ENCODE measurements around the gene KLHDC4. TPM values are rescaled to one million over a fixed set of nuclear protein-coding genes. Genes with fewer than 3 reads are reported as not detected.

The KLHDC4 gene
- total and polyA plus RNA-seq, 4 donors: 8.2 to 27.6 (median 14.2) TPM

DNA sequence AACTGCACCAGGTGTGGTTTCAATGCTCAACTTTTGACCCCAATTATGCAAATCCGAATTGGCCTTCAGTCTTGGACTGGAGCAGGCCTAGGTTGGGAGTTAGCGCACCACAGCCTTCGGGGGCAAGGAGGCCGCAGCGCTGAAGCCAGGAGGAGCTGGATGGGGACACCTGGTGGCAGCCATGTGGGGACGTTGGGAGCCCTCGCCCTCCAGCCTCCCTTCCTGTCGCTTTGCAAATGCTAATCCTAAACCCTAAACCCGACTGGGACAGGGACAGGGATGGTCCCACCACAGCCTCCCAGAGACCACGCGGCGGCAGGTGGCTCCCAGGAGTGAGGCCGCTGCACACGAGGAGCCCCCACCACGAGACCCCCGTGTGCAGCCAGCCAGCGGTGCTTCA lies 58.7 kb downstream of the KLHDC4 start:
- TF ChIP-seq NR2F2 (IDR thresholded peaks at IDR 0.05) (no peak), HNF4A (conservative IDR thresholded peaks at IDR 0.05) (no peak), TAF1 (conservative IDR thresholded peaks at IDR 0.05) (no peak)
- TF ChIP-seq, protein P1, sequence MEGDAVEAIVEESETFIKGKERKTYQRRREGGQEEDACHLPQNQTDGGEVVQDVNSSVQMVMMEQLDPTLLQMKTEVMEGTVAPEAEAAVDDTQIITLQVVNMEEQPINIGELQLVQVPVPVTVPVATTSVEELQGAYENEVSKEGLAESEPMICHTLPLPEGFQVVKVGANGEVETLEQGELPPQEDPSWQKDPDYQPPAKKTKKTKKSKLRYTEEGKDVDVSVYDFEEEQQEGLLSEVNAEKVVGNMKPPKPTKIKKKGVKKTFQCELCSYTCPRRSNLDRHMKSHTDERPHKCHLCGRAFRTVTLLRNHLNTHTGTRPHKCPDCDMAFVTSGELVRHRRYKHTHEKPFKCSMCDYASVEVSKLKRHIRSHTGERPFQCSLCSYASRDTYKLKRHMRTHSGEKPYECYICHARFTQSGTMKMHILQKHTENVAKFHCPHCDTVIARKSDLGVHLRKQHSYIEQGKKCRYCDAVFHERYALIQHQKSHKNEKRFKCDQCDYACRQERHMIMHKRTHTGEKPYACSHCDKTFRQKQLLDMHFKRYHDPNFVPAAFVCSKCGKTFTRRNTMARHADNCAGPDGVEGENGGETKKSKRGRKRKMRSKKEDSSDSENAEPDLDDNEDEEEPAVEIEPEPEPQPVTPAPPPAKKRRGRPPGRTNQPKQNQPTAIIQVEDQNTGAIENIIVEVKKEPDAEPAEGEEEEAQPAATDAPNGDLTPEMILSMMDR (IDR thresholded peaks at IDR 0.05; ENCODE audit: low read depth, low read length, missing input control): no peak
- H3K27me3 ChIP-seq (ENCODE audit: control insufficient read depth in 4 of 4, insufficient read depth in 4 of 4, low read length in 3 of 4): no peaks in the 10 kb centered on the region
- 95% methylated on average over 17 of the region's 17 CpGs for WGBS
- no peak overlapping the region for H3K27ac ChIP-seq (ENCODE audit: low read depth in 1 of 2, low read length in 2 of 2)
- DNase-seq (ENCODE audit: low spot score): no peak
- H3K9me3 ChIP-seq (ENCODE audit: control insufficient read depth in 4 of 4, low read length in 3 of 4): no peaks in the 10 kb centered on the region
- peaks cover 0 to 5% (median 2%) of the 10 kb centered on the region in 4 donors for H3K4me1 ChIP-seq (ENCODE audit: control insufficient read depth in 4 of 4, insufficient read depth in 4 of 4, low read length in 3 of 4)
- H3K4me3 ChIP-seq (ENCODE audit: low read depth in 1 of 3, low read length in 3 of 3): no peak overlapping the region
- H3K36me3 ChIP-seq (ENCODE audit: control insufficient read depth in 4 of 4, insufficient read depth in 3 of 4, low read depth in 1 of 4, low read length in 3 of 4): peaks cover 3 to 48% (median 22%) of the 10 kb centered on the region in 4 donors
- H3K9ac ChIP-seq (ENCODE audit: low read depth in 1 of 2, low read length in 2 of 2): no peak overlapping the region

DNA sequence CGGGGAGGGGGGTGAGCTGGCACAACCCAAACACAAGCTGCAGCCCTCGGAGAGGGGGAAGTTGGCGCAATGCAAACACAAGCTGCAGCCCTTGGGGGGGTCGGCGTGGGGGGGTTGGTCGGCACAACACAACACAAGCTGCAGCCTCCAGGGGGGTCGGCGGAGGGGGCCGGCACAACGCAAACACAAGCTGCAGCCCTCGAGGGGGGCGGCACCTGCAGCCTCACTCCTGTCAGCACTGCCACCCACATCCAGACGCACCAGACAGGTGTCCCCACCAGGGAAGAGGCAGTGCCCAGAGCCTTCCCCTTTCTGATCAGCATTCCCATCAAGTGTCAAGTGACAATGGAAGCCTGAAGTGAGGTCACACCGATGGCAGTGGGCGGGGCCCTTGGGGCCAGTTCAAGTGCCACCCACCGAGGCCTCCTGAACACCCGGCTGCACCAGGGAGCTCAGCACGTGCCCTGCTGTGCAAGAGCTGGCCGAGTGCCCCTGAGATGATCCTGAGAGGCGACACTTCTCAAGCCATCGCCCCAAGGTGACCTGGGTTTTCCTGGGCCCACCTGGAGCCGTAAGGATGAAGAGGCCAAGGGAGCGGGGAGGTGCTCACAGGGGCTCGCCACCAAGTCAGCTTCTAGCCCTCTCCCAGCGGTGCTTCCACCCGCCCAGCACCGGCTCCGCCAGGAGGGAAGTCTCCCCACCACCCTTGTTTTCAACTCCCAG lies 59.3 kb downstream of the KLHDC4 start:
- WGBS: 79% methylated on average over 28 of the region's 28 CpGs
- H3K36me3 ChIP-seq (ENCODE audit: control insufficient read depth in 4 of 4, insufficient read depth in 3 of 4, low read depth in 1 of 4, low read length in 3 of 4): peaks cover 3 to 50% (median 22%) of the 10 kb centered on the region in 4 donors
- no peaks in the 10 kb centered on the region for H3K9me3 ChIP-seq (ENCODE audit: control insufficient read depth in 4 of 4, low read length in 3 of 4)
- H3K27me3 ChIP-seq (ENCODE audit: control insufficient read depth in 4 of 4, insufficient read depth in 4 of 4, low read length in 3 of 4): no peaks in the 10 kb centered on the region
- H3K27ac ChIP-seq (ENCODE audit: low read depth in 1 of 2, low read length in 2 of 2): no peak overlapping the region
- H3K4me1 ChIP-seq (ENCODE audit: control insufficient read depth in 4 of 4, insufficient read depth in 4 of 4, low read length in 3 of 4): peaks cover 0 to 5% (median 2%) of the 10 kb centered on the region in 4 donors
- H3K9ac ChIP-seq (ENCODE audit: low read depth in 1 of 2, low read length in 2 of 2): no peak overlapping the region
- H3K4me3 ChIP-seq (ENCODE audit: low read depth in 1 of 3, low read length in 3 of 3): no peak overlapping the region
- DNase-seq (ENCODE audit: low spot score): no peak
- TF ChIP-seq FOXA2 (IDR thresholded peaks at IDR 0.05): no peak
- TF ChIP-seq SP1 (IDR thresholded peaks at IDR 0.05): no peak
- no peak for TF ChIP-seq JUND (IDR thresholded peaks at IDR 0.05)
- TF ChIP-seq, protein P2, sequence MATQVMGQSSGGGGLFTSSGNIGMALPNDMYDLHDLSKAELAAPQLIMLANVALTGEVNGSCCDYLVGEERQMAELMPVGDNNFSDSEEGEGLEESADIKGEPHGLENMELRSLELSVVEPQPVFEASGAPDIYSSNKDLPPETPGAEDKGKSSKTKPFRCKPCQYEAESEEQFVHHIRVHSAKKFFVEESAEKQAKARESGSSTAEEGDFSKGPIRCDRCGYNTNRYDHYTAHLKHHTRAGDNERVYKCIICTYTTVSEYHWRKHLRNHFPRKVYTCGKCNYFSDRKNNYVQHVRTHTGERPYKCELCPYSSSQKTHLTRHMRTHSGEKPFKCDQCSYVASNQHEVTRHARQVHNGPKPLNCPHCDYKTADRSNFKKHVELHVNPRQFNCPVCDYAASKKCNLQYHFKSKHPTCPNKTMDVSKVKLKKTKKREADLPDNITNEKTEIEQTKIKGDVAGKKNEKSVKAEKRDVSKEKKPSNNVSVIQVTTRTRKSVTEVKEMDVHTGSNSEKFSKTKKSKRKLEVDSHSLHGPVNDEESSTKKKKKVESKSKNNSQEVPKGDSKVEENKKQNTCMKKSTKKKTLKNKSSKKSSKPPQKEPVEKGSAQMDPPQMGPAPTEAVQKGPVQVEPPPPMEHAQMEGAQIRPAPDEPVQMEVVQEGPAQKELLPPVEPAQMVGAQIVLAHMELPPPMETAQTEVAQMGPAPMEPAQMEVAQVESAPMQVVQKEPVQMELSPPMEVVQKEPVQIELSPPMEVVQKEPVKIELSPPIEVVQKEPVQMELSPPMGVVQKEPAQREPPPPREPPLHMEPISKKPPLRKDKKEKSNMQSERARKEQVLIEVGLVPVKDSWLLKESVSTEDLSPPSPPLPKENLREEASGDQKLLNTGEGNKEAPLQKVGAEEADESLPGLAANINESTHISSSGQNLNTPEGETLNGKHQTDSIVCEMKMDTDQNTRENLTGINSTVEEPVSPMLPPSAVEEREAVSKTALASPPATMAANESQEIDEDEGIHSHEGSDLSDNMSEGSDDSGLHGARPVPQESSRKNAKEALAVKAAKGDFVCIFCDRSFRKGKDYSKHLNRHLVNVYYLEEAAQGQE (IDR thresholded peaks at IDR 0.05): no peak
- TF ChIP-seq, protein P3, sequence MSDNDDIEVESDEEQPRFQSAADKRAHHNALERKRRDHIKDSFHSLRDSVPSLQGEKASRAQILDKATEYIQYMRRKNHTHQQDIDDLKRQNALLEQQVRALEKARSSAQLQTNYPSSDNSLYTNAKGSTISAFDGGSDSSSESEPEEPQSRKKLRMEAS (IDR thresholded peaks at IDR 0.05): no peak
- no peak for TF ChIP-seq FOXA1 (IDR thresholded peaks at IDR 0.05)
- no peak for TF ChIP-seq EGR1 (IDR thresholded peaks at IDR 0.05; ENCODE audit: low read depth in 2 of 2)
- TF ChIP-seq HNF4G (IDR thresholded peaks at IDR 0.05): no peak
- no peak for TF ChIP-seq HNF4A (conservative IDR thresholded peaks at IDR 0.05)
- TF ChIP-seq, protein P4, sequence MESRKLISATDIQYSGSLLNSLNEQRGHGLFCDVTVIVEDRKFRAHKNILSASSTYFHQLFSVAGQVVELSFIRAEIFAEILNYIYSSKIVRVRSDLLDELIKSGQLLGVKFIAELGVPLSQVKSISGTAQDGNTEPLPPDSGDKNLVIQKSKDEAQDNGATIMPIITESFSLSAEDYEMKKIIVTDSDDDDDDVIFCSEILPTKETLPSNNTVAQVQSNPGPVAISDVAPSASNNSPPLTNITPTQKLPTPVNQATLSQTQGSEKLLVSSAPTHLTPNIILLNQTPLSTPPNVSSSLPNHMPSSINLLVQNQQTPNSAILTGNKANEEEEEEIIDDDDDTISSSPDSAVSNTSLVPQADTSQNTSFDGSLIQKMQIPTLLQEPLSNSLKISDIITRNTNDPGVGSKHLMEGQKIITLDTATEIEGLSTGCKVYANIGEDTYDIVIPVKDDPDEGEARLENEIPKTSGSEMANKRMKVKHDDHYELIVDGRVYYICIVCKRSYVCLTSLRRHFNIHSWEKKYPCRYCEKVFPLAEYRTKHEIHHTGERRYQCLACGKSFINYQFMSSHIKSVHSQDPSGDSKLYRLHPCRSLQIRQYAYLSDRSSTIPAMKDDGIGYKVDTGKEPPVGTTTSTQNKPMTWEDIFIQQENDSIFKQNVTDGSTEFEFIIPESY (IDR thresholded peaks at IDR 0.05): no peak
- TF ChIP-seq YY1 (IDR thresholded peaks at IDR 0.05): no peak

All from liver (tissue), 9 donors.